Astrocyte of the spinal cord (primary cell): ENCODE results near the gene C13orf46.

ENCODE experiments used
- DNase-seq: peaks from one replicate; pipeline ENCODE4 v3.0.0; 2011; ENCODE audit warnings: low read depth, low spot score
- H3K4me3 ChIP-seq: 2 replicates; pipeline ENCODE4 v1.5.1; 2011; ENCODE audit warnings: low read depth, mild to moderate bottlenecking, low read length, moderate library complexity
- CTCF ChIP-seq: IDR thresholded peaks from 2 replicates; pipeline ENCODE4 v1.5.1; 2012; ENCODE audit warnings: low read depth, mild to moderate bottlenecking, low read length, inconsistent platforms
- in situ Hi-C: cut with HindIII; loops from 2 replicates; pipeline ENCODE4 v1.10.0; 2017; ENCODE audit warnings: low sequenced_read_pairs

Gene C13orf46

GRCh38 chr13:113950451-113951245 is 23.2 kb downstream of the C13orf46 start:
- DNase-seq = no peak
- TF ChIP-seq CTCF = no peak
- in situ Hi-C loops = no loop called here
- H3K4me3 ChIP-seq = no peak overlapping the region

GRCh38 chr13:113949546-113949945 is 24.3 kb downstream of the C13orf46 start:
- no peak overlapping the region for H3K4me3 ChIP-seq
- TF ChIP-seq CTCF = no peak
- DNase-seq = no peak
- in situ Hi-C loops = no loop called here

- no peak for DNase-seq
- in situ Hi-C loops = no loop called here
- H3K4me3 ChIP-seq = no peak overlapping the region
- no peak for TF ChIP-seq CTCF
Measured at GRCh38 chr13:113948034-113948742, 25.7 kb downstream of the C13orf46 start.

GRCh38 chr13:113947311-113948033 is 26.4 kb downstream of the C13orf46 start:
- in situ Hi-C loops = no loop called here
- H3K4me3 ChIP-seq = no peak overlapping the region
- no peak for DNase-seq
- peak; percentile 59 for TF ChIP-seq CTCF

GRCh38 chr13:113946409-113947181 is 27.3 kb downstream of the C13orf46 start:
- in situ Hi-C loops = no loop called here
- TF ChIP-seq CTCF = no peak
- no peak for DNase-seq
- no peak overlapping the region for H3K4me3 ChIP-seq

- H3K4me3 ChIP-seq = no peak overlapping the region
- in situ Hi-C loops = no loop called here
- no peak for TF ChIP-seq CTCF
- no peak for DNase-seq
Measured at GRCh38 chr13:113945857-113946408, 27.9 kb downstream of the C13orf46 start.
